Measurements from ENCODE around the gene POLA1.

The POLA1 gene

DNA sequence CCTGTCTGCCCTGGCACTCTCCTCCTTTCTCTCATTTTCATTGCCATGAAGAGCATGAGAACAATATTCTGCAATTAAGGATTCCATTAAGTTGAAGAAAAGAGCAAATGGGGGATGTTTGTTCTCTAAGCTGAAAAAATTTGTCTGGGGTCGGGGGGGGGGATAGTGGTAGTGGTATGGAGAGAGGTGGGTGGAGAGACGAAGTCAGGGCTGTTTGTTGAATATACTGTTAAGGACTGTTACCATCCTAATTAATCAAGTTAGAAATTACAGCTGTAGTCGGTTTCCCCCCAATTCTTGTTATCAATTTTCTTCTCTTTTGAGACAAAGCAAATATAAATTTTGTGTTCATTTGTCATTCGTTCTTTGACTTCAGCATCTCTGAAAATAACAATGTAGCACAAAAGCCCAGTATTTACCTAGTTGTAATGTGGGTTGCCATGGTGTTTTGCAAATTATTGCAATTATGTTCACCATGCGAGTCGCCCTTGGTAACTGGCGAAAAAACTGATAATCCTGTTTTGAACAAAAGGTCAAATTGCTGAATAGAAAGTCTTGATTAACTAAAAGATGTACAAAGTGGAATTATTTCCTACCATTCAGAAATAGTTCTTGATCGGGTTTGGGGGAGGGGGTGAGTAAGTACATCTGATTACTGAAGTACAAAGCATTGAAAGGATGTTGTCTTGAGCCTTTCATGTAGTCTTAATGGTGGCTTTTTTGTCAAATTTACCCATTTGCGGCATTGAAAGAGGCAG lies 183.0 kb downstream of the POLA1 start:
- DNase-seq (ENCODE audit: low spot score): no peak

DNA sequence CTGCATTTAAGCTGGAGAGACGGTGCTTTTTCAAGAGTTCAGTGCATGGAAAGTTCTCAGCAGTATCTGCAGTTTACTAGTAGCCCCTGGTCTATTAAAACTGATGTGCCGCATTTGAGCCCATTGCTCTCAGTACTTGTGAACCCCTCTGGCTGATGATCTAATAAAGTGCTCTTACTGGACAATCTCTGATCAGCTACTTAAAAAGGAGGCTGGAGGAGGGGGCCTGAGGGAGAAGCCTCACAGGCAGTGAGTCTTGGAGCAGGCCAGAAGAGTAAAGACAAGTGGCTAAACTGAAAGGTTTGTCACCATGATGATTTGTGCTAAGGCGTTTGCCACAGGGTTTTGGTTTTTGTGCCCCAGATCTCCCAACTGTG lies 183.6 kb downstream of the POLA1 start:
- DNase-seq (ENCODE audit: low spot score): no peak

DNA sequence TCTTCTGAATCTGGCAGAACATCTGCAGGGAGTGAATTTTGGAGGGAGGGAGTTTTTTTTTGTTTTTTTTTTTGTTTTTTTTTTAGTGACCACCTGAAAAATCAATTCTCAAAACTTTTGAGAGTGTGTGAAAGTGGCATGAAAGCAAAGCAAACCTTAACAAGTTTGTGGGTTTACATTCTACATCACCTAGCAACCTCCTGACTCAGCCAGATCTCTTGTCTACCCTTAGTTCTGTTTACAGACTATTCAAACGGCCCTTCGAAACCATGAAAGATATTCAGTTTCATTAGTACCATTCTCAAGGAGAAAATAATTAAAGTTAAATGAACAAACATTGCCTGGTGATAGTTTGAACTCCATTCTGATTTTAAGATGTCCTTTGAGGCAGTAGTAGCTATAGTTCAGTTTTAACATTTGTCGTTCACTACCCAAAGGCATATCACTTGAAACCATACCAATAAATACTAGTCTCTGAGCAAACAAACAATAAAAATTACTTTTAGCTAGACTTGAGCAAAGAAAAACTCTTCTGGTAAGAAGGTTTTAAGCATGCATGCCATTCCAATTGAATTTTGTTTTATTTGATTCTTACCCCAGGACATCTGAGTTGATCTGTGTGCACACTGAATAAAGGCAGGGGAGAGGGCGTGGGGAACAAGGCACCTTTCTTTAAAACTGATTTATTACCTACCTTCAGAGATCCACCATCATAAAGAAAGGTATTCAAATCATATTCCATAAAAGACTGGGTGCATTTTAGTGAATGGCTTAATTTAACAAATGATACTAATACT lies 184.3 kb downstream of the POLA1 start:
- DNase-seq (ENCODE audit: low spot score): no peak

DNA sequence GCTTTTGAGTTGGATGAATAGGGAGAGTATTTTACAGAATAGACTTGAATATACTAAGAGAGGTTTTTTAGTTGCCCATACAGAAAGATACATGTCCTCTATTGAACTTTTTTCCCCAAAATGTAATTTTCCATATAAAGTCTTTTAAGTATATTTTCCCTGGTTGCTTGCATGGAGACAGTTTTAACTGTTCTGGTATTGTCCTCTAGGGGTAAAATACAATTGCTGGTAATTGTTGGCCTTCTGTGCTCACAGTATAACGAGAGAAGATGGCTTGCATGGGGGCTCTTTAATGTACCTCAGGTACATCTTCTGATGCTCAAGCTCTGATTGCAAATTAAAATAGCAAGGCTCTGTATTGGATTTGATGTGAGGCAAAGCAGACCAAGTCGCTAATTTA lies 186.0 kb downstream of the POLA1 start:
- no peak for DNase-seq (ENCODE audit: low spot score)

DNA sequence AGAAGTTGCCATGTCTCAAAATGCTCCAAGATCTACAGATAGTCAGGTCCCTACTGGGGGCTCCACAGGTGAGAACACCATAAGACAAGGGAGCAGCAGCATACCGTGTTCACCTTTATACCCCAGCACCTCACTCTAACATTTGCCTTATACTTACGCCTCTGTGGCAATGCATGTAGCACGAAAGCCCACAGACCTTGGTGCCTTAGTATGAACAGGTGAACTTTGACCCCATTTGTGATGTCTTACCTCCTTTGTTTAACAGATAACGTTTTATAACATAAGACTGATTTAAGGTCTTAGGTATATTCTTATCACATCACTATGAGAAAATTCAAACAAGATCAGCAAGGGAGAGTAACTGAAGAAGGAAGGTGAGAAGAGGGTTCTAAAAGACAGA lies 193.2 kb downstream of the POLA1 start:
- DNase-seq (ENCODE audit: low spot score): no peak

DNA sequence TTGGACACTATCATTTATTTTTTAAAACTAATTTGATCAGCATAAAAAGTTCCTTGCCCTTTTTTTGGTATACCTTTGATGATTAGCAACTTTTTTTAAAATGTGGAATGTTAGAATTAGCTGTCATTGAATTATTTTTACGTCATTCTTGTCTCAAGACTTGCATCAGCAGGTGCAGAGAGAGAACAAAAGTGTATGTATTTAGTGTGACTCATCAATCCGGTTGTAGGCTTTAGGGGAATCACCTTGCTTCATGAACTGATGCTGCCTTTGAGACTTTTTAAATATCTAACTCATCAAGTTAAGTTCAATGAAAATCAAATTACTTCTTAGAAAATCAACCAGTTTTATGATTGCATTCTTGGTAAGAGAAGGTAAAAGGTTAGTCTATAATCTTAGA lies 197.0 kb downstream of the POLA1 start:
- no peak for DNase-seq (ENCODE audit: low spot score)

DNA sequence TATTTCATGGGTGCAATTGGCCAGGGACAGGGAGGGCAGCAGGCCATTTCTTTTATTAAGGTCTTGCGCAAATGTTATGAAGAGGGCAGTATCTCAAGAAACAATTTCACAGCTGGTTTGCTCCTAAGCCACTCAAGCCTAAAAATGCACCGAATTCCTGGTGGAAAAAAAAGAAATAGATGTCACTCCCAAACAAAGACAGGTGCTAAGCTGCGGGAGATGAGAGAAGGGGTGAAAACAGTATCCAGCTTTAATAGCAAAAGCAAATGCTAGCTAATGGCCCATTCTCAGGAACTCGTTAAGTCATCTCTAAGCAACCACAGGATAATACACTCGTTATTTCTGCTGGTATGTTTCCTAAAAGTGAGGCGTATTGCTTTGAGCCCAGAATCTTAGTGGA lies 205.7 kb downstream of the POLA1 start:
- DNase-seq (ENCODE audit: low spot score): no peak

DNA sequence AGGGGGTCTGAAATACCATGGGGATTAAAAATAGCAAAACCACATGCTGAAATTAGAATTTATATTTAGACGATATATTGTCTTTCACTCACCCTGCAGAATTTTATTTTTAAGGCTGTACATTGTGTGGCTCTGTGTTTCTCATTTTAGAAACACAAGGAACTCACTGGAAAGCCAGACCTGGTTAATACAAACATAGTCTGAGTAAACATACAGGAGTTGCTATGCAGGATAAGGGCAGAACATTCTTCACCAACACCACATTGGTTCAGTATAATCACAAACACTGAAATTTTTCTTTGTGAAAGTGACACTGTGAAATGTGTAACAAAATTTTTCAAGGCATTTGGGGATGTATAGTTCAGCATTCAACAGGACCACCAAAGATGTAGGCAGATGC lies 206.5 kb downstream of the POLA1 start:
- DNase-seq (ENCODE audit: low spot score): no peak

DNA sequence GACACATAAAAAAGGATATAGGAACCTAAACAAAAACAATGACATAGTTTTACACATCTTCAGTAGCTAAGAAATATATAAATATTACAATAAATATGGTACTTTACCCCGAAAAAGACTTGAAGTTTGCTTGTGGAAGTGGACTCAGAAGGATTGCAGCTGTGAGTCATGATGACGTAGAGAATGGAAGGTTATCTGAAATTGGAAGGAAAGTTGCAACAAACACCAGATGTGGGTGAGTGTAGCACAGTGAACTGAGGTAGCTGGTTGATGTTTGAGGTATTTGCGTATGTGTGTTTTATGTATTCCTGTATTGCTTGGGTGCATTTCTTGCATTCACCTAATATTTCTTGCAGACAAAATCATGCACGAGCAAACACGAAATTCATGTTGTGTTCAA lies 209.1 kb downstream of the POLA1 start:
- no peak for DNase-seq (ENCODE audit: low spot score)

DNA sequence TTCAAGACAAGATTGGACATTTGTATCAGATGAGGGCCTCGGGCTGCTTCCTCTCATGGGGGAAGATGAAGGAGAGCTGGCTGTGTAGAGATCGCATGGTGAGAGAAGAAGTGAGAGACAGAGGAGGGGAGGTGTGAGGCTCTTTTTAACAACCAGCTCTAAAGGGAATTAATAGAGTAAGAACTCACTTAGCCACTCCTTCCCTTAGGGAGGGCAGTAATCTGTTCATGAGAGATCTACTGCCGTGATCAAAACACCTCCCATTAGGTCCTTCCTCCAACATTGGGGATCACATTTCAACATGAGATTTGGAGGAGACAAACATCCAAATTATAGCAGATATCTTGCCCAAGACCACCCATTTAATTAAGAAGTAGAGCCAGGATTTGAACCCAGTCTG lies 225.0 kb downstream of the POLA1 start:
- DNase-seq (ENCODE audit: low spot score): no peak

DNA sequence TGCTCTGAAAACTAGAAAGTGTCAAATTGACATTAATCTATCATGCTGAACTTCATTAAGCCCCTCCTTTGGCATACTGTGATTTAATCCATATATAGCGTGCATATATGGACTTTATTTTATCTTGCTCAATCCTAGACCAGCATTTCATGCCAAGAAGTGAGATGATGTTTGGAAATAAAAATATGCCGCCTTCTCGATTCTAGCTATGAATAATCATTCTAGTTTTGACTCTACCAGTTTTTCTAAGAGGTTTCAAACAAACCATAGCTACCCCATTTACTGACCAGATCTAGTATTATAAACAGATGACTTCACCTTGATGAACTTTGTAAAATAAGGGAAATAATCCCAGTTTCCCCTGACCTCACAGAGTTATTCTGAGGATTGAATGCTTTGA lies 227.1 kb downstream of the POLA1 start:
- DNase-seq (ENCODE audit: low spot score): no peak

DNA sequence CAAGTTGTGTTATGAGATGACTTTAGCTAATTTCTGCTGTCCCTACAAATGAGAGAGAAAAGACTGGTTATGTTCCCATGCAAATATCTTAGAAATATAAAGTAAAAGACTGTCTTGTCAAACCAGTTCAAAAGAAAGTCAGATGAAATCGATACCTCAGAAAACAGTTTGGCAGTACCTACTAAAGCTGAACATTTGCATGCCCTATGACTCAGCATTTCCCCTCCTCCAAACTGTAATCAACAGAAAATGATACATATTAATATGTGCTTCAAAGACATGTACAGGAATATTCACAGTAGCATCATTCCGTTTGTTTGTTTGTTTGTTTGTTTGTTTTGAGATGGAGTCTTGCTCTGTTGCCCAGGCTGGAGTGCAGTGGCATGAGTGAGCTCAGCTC lies 231.7 kb downstream of the POLA1 start:
- no peak for DNase-seq (ENCODE audit: low spot score)

DNA sequence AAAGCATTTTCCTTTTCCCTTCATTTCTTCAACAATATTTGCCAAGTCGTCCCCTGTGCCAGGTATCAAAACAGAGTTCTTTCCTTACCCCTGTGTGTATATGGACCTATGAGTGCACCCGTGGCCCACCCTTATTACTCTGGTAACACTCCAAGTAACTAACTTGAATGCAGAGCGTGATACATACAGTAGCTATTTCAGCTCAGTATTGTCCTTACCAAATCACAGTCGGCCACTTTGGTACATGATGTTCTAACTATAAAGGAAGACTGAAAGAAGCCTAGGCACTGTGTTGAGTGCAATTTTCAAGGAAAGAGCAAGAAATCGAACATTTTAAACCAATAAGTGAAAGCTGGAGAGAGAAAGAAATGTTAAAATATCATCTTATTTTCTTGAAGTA lies 233.7 kb downstream of the POLA1 start:
- no peak for DNase-seq (ENCODE audit: low spot score)

DNA sequence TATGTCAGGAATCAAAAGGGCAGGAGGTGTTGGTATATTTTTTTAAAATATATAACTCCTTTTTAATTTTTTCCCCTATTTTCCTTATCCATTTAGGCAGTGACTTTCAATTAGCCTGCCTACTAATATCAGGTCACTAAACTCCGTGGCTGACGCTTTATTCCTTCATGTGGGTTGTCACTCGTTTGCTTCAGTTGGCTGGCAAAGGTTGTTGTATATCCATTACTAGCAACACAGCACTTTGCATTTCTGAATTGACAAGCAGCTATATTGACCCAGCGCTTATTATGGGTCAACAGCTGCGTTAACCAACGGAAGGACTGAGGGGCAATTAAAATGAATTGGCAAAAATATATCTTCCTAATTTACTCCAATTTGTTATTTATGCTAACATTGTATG lies 234.4 kb downstream of the POLA1 start:
- DNase-seq (ENCODE audit: low spot score): no peak

DNA sequence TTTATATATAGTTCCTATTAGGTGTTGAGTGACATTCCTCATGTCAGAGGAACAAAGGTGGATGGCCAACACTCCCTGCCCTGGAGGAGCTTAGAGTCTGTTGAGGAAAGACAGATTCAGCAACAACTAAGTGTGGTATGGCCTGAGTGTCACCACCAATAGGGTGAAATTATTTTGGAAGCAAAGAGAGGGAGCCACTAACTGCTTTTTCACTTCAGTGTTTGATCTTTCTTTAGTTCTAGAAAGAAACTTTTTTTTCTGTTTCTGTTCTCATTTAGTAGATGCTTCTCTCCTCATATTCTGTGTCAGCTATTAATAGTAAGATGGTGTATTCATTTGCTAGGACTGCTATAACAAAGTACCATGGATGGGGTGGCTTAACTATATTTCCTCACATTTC lies 240.6 kb downstream of the POLA1 start:
- DNase-seq (ENCODE audit: low spot score): no peak

DNA sequence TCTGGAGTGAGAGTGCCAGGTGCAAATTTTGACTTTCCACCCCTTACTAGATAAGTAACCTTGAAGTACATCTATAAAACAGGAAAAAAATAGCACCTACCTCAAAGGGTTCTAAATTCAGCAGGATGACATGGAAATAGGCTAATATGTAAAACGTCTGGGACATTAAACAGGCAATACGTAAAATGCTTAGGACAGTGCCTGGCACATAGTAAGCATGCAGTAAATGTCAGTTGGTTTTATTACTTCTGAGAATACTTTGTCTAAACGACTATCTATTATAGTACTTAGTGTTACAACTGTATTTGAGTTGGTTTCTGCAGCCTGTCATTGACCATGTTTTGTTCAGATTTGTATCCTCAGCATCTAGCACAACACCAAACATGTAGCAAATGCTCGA lies 251.3 kb downstream of the POLA1 start:
- DNase-seq (ENCODE audit: low spot score): no peak

DNA sequence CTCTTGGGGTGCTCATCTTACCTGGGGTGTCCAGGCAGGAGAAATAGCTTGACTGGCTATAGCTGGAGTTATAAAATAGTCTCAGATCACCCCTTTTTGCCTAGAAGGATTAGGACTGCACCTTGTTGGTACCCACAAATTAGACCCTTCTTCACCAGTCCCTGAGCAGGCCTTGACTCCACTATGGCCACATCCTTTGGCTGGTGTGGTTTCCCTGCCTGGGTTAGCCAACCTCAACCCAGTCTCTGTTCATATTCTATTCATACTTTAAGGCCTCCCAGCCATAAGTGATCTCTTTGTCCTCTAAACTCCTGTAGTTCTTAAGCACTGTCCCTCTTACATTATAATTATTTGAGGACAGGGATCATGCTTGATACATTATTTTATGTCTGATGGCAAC lies 252.7 kb downstream of the POLA1 start:
- no peak for DNase-seq (ENCODE audit: low spot score)

DNA sequence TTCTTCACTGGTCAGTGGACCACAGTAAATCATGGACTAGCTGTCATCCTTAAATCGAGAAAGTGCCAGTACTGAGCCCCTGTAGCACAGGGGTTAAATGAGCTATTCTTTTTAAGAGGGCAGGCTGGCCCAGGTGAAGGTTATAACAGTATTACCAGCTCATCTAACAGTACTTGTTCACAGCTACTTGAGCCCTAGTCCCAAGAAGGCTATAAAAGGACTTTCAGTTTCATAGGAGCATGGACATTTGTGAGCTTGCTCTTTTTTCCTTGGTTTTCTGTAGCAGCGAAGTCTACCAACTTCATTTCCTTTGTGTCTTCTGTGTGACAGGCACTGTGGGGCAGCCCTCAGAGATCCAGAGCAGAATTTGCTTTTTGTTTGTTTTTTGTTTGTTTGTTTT lies 261.0 kb downstream of the POLA1 start:
- DNase-seq (ENCODE audit: low spot score): no peak

DNA sequence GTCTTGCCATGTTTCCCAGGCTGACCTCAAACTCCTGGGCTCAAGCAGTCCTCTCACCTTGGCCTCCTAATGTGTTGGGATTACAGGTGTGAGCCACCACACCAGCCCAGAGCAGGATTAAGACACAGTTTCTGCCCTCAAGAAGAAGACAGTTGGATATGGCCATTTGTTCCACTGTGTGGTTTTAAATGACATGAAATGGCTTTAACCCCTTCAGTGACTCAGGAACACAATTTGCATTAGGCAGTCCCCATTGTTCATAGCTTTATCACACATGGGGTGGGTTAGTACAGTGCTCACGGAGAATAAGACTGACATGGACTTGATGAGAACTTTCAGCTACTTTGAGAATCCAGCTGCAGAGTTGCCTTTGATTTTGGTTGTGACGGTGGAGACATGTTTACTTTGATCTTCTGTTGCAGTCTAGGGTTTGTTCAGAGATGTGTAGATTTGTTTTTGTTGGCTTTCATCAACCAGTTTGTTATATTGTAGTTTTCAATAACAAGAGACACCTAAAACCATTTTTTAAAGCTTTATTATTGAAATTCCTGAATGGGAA lies 261.7 kb downstream of the POLA1 start:
- DNase-seq (ENCODE audit: low spot score): no peak

DNA sequence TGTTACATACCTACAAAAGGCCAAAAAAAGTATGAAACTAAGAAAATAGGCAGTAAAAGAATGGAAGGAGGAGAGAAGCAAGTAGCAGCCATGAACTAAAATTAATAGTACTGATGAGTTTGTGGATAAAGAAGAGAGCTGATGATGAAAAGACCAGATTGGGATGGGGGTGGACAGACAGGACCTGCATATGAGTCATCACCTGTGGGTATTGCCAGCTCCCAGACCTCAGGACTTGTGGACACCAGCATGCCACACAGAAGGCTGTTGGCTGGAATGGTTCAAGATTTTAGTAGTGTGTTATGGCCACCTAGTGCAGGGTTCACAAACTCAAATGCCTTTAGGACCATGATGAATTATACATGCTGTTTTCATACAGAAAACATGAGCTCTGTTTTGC lies 263.1 kb downstream of the POLA1 start:
- DNase-seq (ENCODE audit: low spot score): no peak

DNA sequence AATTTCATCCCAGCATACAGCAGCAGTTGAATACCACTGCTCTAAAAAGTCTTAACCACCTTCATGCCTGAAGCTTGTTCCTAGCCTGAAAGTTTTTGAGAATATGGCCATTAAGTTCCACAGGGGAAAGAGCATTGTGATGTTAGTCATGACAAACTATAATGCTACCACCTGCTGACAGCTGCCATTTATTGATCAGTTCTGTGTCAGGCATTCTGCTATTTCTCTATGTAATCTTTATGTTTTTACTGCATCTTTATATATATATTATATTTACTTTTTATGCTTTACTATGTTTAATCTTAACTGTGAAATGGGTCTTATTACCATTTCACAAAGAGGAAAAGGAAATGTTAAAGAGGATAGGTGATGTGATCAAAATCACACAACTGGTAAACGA lies 268.1 kb downstream of the POLA1 start:
- DNase-seq (ENCODE audit: low spot score): no peak

DNA sequence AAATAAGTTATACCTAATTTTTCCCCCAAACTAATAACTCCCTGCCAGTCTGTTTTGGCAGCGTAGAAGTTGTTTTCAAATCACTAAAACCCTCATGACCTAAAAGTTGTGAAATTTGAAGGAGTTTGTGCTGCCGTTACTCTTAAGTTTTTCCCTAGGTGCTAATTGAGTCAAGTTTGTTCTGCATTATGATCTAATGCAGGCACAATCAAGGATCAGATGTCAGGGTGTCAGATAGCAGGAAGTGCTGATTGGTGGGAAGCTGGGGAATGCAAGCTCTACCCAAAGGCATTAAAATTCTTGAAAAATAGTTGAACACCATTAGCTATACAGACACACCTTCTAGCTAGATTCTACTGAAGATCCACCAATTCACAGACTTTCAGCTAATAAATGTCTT lies 270.1 kb downstream of the POLA1 start:
- no peak for DNase-seq (ENCODE audit: low spot score)

DNA sequence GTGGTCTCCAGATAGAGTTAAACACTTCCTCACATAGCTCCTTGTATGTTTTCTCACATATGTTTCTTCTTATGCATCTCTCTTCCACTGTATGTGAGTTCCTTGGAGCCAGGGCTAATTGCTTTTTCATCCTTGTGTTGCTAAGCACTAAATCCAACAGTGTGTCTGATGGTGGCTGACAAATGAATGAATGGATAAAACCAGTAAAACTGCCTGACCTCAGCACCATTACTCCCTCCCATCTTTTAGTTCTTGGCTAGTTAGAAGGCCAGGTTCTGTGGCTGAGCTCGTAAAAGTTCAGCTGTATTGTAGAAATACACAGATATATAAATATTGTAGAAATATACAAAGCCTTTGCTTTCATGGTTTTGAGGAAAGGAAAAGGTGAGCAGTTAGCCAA lies 271.7 kb downstream of the POLA1 start:
- DNase-seq (ENCODE audit: low spot score): no peak

DNA sequence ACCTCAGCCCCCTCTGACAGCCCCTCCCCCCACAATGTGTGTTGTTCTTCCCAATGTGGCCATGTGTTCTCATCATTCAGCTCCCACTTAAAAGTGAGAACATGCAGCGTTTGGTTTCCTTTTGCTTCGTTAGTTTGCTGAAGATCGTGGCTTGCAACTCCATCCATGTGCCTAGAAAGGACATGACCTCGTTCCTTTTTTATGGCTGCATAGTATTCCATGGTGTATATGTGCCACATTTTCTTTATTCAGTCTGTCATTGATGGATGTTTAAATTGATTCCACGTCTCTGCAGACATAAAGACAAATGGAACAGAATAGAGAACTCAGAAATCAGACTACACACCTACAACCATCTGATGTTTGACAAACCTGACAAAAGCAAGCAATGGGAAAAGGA lies 276.1 kb downstream of the POLA1 start:
- DNase-seq (ENCODE audit: low spot score): no peak
